Measurements from ENCODE around the gene KCNG2. TPM values are rescaled to one million over a fixed set of nuclear protein-coding genes. Genes with fewer than 3 reads are reported as not detected.
A peak's percentile ranks its signal among the peaks of the same experiment; 100 is the strongest.

Gene KCNG2
- total RNA-seq, 4 donors from 2014 or later: 0.60 to 0.84 (median 0.78) TPM; not detected in 1

- no peak for DNase-seq (ENCODE audit: low spot score in 2 of 2)
- no peaks in the 10 kb centered on the region for H3K4me1 ChIP-seq
- peaks cover 0 to under 1% (median 0%) of the 10 kb centered on the region in 4 donors for H3K9me3 ChIP-seq
- no peak overlapping the region for H3K27ac ChIP-seq
- no peaks in the 10 kb centered on the region for H3K36me3 ChIP-seq
- no peak overlapping the region for H3K4me3 ChIP-seq
- no peak for TF ChIP-seq EP300 (IDR thresholded peaks at IDR 0.05)
- no peak for TF ChIP-seq CTCF (IDR thresholded peaks at IDR 0.05)
- no peak for TF ChIP-seq POLR2A (IDR thresholded peaks at IDR 0.05)
- 90 to 95% methylated on average over 17 to 18 of the region's 18 CpGs for WGBS, 2 donors
- peaks cover 2 to 5% of the 10 kb centered on the region in 2 donors for H3K27me3 ChIP-seq
These were observed 19.4 kb downstream of the KCNG2 start for GRCh38 chr18:79816981-79817606.

GRCh38 chr18:79817607-79817998, 19.9 kb downstream of the KCNG2 start:
- TF ChIP-seq POLR2A (IDR thresholded peaks at IDR 0.05): no peak
- Histone ChIP-seq H3K4me3 (no peak overlapping the region), H3K27me3 (peaks cover 2 to 5% of the 10 kb centered on the region in 2 donors), H3K27ac (no peak overlapping the region), H3K36me3 (no peaks in the 10 kb centered on the region), H3K4me1 (no peaks in the 10 kb centered on the region), H3K9me3 (no peaks in the 10 kb centered on the region)
- DNase-seq (ENCODE audit: low spot score in 2 of 2): no peak
- 81 to 82% methylated on average over 8 of the region's 8 CpGs for WGBS, 2 donors

GRCh38 chr18:79818036-79818435, 20.3 kb downstream of the KCNG2 start:
- 66 to 70% methylated on average over 5 to 13 of the region's 14 CpGs for WGBS, 2 donors
- Histone ChIP-seq H3K36me3 (no peaks in the 10 kb centered on the region), H3K27me3 (peaks cover 2 to 5% of the 10 kb centered on the region in 2 donors), H3K27ac (no peak overlapping the region), H3K4me1 (no peaks in the 10 kb centered on the region), H3K9me3 (no peaks in the 10 kb centered on the region), H3K4me3 (no peak overlapping the region)
- DNase-seq (ENCODE audit: low spot score in 2 of 2): no peak
- TF ChIP-seq EP300 (IDR thresholded peaks at IDR 0.05): no peak

- no peaks in the 10 kb centered on the region for H3K9me3 ChIP-seq
- no peak overlapping the region for H3K27ac ChIP-seq
- H3K36me3 ChIP-seq: no peaks in the 10 kb centered on the region
- H3K4me3 ChIP-seq: no peak overlapping the region
- H3K4me1 ChIP-seq: no peaks in the 10 kb centered on the region
- 78 to 86% methylated on average over 13 to 18 of the region's 18 CpGs for WGBS, 2 donors
- DNase-seq (ENCODE audit: low spot score in 2 of 2): no peak
- H3K27me3 ChIP-seq: peaks cover 2 to 5% of the 10 kb centered on the region in 2 donors
- no peak for TF ChIP-seq CTCF (IDR thresholded peaks at IDR 0.05)
- TF ChIP-seq POLR2A (IDR thresholded peaks at IDR 0.05): no peak
- TF ChIP-seq EP300 (IDR thresholded peaks at IDR 0.05): no peak
These were observed 20.9 kb downstream of the KCNG2 start for GRCh38 chr18:79818631-79819030.

- Histone ChIP-seq H3K9me3 (no peaks in the 10 kb centered on the region), H3K36me3 (no peaks in the 10 kb centered on the region), H3K27ac (no peak overlapping the region), H3K4me1 (no peaks in the 10 kb centered on the region), H3K27me3 (peaks cover 2% of the 10 kb centered on the region in 2 donors), H3K4me3 (no peak overlapping the region)
- no peak for DNase-seq (ENCODE audit: low spot score in 2 of 2)
- TF ChIP-seq EP300 (IDR thresholded peaks at IDR 0.05) (no peak), CTCF (IDR thresholded peaks at IDR 0.05) (no peak), POLR2A (IDR thresholded peaks at IDR 0.05) (no peak)
- WGBS, 2 donors: 84 to 85% methylated on average over 22 to 26 of the region's 26 CpGs
These were observed 21.6 kb downstream of the KCNG2 start for GRCh38 chr18:79819064-79819967.

GRCh38 chr18:79819968-79820351, 22.2 kb downstream of the KCNG2 start:
- WGBS, 2 donors: 57 to 61% methylated on average over 14 of the region's 14 CpGs

More at GRCh38 chr18:79819968-79820351, 22.2 kb downstream of the KCNG2 start:
- Histone ChIP-seq H3K4me1 (no peaks in the 10 kb centered on the region), H3K4me3 (no peak overlapping the region), H3K27ac (no peak overlapping the region), H3K27me3 (peaks cover 0 to 2% of the 10 kb centered on the region in 2 donors), H3K36me3 (no peaks in the 10 kb centered on the region), H3K9me3 (no peaks in the 10 kb centered on the region)
- no peak for DNase-seq (ENCODE audit: low spot score in 2 of 2)
- peak in 1 of 2 donors; percentile 70 for TF ChIP-seq EP300 (IDR thresholded peaks at IDR 0.05)
- no peak for TF ChIP-seq POLR2A (IDR thresholded peaks at IDR 0.05)

Measured in tibial nerve (tissue), 4 donors.